Measurements from ENCODE around the gene TMPRSS4. TPM values are rescaled to one million over a fixed set of nuclear protein-coding genes. Genes with fewer than 3 reads are reported as not detected.

Gene TMPRSS4
- total and polyA plus RNA-seq, 2 donors (not counting 1 experiment from before 2014, with no cell fraction given) = not detected

DNA sequence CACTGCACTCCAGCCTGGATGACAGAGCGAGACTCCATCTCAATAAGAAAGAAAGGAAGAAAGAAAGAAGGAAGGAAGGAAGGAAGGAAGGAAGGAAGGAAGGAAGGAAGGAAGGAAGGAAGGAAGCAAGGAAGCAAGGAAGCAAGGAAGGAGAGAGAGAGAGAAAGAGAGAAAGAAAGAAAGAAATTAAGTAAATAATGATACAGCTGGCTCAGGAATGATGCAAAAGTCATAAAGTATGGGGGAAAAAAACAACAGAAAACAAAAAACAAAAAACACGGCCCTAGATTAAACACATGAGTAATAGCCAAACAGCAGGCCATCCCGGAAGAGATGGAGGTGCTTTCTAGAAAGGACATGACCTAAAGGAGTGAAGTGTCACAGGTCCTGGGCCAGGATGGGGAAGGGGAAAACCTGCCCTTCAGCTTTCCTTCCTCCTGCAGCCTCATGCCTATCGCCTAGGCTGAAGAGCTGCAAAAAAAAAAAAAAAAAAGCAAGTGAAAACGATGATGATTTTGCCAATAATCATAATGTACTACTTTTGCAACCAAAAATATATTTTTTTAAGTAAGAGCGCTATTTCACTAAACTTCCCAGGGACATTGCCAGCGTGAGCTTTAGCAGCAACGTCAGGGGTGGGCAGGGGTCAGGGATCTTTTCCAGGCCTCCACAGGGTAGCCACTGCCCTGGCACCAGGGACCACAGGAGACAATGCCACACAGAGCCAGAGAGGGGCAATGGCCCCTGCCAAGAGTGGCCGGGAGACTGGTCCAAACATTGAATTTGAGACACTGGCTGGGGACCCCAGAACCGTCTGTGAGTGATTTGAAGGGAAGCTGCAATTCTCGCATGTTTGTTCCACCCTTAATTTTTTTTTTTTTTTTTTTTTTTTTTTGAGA lies 28.2 kb upstream of the TMPRSS4 start:
- ChIA-PET CTCF (interaction anchor here (0.6 to 6.7 kb wide), 11 partner anchors 19 to 1721 kb away, joined by 3 to 133 read pairs (median 4); no protein-coding TSS in a partner anchor), POLR2A (interaction anchor here (0.6 to 1.7 kb wide), 7 partner anchors 37 to 81 kb away, joined by 3 to 13 read pairs (median 6); partner anchors contain the start of gene IL10RA)
- Histone ChIP-seq H3K9me3 (ENCODE audit: control extremely low read depth in 1 of 3, control insufficient read depth in 2 of 3, insufficient read depth in 1 of 3, low read length in 2 of 3) (no peaks in the 10 kb centered on the region), H3K4me3 (ENCODE audit: control extremely low read depth in 1 of 5, extremely low read depth in 1 of 5, insufficient read depth in 1 of 5, low read depth in 2 of 5, low read length in 4 of 5) (no peak overlapping the region), H3K36me3 (replicated peaks in 1 of 2; ENCODE audit: control extremely low read depth in 1 of 2, control insufficient read depth in 1 of 2, extremely low read depth in 1 of 2, insufficient read depth in 2 of 2, low read length in 1 of 2) (no peaks in the 10 kb centered on the region), H2AFZ (ENCODE audit: insufficient read depth, low read depth, low read length, poor library complexity, severe bottlenecking) (no peak overlapping the region), H3K79me2 (ENCODE audit: control insufficient read depth, insufficient read depth, low read length) (no peaks in the 10 kb centered on the region), H4K20me1 (ENCODE audit: control insufficient read depth, insufficient read depth, low read length, poor library complexity, severe bottlenecking) (no peaks in the 10 kb centered on the region), H3K27me3 (replicated peaks in 1 of 4; ENCODE audit: control extremely low read depth in 1 of 4, control insufficient read depth in 3 of 4, insufficient read depth in 4 of 4, low read length in 3 of 4) (no peaks in the 10 kb centered on the region), H3K9ac (ENCODE audit: low read length) (no peak overlapping the region), H3K4me2 (replicated peaks; ENCODE audit: low read depth, low read length, poor library complexity, severe bottlenecking) (no peak overlapping the region), H3K27ac (ENCODE audit: low read length in 2 of 2) (no peak overlapping the region), H3K4me1 (ENCODE audit: control insufficient read depth in 2 of 2, insufficient read depth in 2 of 2, low read length in 2 of 2) (peaks cover 32 to 36% of the 10 kb centered on the region in 2 donors)
- no peaks in the 10 kb centered on the region for H3K27me3 Mint-ChIP-seq
- intact Hi-C loops (cut with micrococcal nuclease) = no loop called here
- no peak for DNase-seq
- TF ChIP-seq, protein P1, sequence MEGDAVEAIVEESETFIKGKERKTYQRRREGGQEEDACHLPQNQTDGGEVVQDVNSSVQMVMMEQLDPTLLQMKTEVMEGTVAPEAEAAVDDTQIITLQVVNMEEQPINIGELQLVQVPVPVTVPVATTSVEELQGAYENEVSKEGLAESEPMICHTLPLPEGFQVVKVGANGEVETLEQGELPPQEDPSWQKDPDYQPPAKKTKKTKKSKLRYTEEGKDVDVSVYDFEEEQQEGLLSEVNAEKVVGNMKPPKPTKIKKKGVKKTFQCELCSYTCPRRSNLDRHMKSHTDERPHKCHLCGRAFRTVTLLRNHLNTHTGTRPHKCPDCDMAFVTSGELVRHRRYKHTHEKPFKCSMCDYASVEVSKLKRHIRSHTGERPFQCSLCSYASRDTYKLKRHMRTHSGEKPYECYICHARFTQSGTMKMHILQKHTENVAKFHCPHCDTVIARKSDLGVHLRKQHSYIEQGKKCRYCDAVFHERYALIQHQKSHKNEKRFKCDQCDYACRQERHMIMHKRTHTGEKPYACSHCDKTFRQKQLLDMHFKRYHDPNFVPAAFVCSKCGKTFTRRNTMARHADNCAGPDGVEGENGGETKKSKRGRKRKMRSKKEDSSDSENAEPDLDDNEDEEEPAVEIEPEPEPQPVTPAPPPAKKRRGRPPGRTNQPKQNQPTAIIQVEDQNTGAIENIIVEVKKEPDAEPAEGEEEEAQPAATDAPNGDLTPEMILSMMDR (IDR thresholded peaks at IDR 0.05) = no peak
- no peak for ATAC-seq (ENCODE audit: low read depth)
- H3K4me3 Mint-ChIP-seq = no peak overlapping the region
- WGBS (ENCODE audit: insufficient coverage) = 91% methylated on average over 4 of the region's 11 CpGs
- H3K4me1 Mint-ChIP-seq = peaks cover 54% of the 10 kb centered on the region
- H3K9me3 Mint-ChIP-seq (ENCODE audit: insufficient read depth) = no peaks in the 10 kb centered on the region
- peak overlapping the region; percentile 48 for H3K27ac Mint-ChIP-seq

DNA sequence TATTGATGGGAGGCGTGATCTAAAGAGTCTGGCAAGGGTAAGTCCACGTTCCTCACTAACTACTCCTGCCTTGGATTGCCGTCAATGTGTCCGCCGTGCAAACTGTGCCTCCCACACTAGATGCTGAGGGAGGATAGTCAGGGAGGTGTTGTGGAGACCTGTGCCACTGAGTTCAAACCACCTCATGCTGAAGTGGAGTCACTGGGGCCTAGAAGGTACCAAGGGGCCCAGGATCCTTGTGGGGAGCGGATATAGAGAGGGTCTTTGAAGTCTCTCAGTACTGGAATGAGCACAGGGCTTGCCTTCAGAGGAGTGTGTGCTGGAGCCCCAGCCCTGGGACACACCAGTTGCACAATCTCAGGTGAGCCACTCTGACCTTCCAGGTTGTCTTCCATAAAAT lies 27.1 kb upstream of the TMPRSS4 start:
- H3K27me3 ChIP-seq (replicated peaks in 1 of 4; ENCODE audit: control extremely low read depth in 1 of 4, control insufficient read depth in 3 of 4, insufficient read depth in 4 of 4, low read length in 3 of 4) = no peaks in the 10 kb centered on the region
- peak overlapping the region; percentile 68 for H3K27ac Mint-ChIP-seq
- no peaks in the 10 kb centered on the region for H3K9me3 ChIP-seq (ENCODE audit: control extremely low read depth in 1 of 3, control insufficient read depth in 2 of 3, insufficient read depth in 1 of 3, low read length in 2 of 3)
- no peak for TF ChIP-seq EZH2 (IDR thresholded peaks at IDR 0.05; ENCODE audit: borderline replicate concordance, insufficient read depth, low read depth, low read length, poor library complexity, severe bottlenecking)
- TF ChIP-seq, protein P1 (IDR thresholded peaks at IDR 0.05) = no peak
- H2AFZ ChIP-seq (ENCODE audit: insufficient read depth, low read depth, low read length, poor library complexity, severe bottlenecking) = no peak overlapping the region
- H3K36me3 ChIP-seq (replicated peaks in 1 of 2; ENCODE audit: control extremely low read depth in 1 of 2, control insufficient read depth in 1 of 2, extremely low read depth in 1 of 2, insufficient read depth in 2 of 2, low read length in 1 of 2) = no peaks in the 10 kb centered on the region
- peaks cover 49% of the 10 kb centered on the region for H3K4me1 Mint-ChIP-seq
- no peaks in the 10 kb centered on the region for H3K79me2 ChIP-seq (ENCODE audit: control insufficient read depth, insufficient read depth, low read length)
- no peaks in the 10 kb centered on the region for H4K20me1 ChIP-seq (ENCODE audit: control insufficient read depth, insufficient read depth, low read length, poor library complexity, severe bottlenecking)
- WGBS (ENCODE audit: insufficient coverage) = 92% methylated on average over 4 of the region's 6 CpGs
- ATAC-seq (ENCODE audit: low read depth) = no peak
- intact Hi-C loops (cut with micrococcal nuclease) = no loop called here
- POLR2A ChIA-PET = interaction anchor here (0.6 to 1.7 kb wide), 5 partner anchors 38 to 110 kb away, joined by 3 to 13 read pairs (median 6); partner anchors contain the start of gene IL10RA
- H3K27me3 Mint-ChIP-seq = no peaks in the 10 kb centered on the region
- no peak overlapping the region for H3K4me3 ChIP-seq (ENCODE audit: control extremely low read depth in 1 of 5, extremely low read depth in 1 of 5, insufficient read depth in 1 of 5, low read depth in 2 of 5, low read length in 4 of 5)
- CTCF ChIA-PET = interaction anchor here (1.0 to 13.0 kb wide), 7 partner anchors 20 to 226 kb away, joined by 3 to 495 read pairs (median 8); partner anchors contain the start of gene FXYD2
- no peak overlapping the region for H3K4me2 ChIP-seq (replicated peaks; ENCODE audit: low read depth, low read length, poor library complexity, severe bottlenecking)
- no peak overlapping the region for H3K9ac ChIP-seq (ENCODE audit: low read length)
- no peaks in the 10 kb centered on the region for H3K9me3 Mint-ChIP-seq (ENCODE audit: insufficient read depth)
- H3K4me1 ChIP-seq (ENCODE audit: control insufficient read depth in 2 of 2, insufficient read depth in 2 of 2, low read length in 2 of 2) = peaks cover 32 to 36% of the 10 kb centered on the region in 2 donors
- DNase-seq = no peak
- no peak overlapping the region for H3K4me3 Mint-ChIP-seq
- no peak overlapping the region for H3K27ac ChIP-seq (ENCODE audit: low read length in 2 of 2)

Data from B cell (primary cell).